ENCODE measurements around the gene ASTN2.

Gene ASTN2, protein sequence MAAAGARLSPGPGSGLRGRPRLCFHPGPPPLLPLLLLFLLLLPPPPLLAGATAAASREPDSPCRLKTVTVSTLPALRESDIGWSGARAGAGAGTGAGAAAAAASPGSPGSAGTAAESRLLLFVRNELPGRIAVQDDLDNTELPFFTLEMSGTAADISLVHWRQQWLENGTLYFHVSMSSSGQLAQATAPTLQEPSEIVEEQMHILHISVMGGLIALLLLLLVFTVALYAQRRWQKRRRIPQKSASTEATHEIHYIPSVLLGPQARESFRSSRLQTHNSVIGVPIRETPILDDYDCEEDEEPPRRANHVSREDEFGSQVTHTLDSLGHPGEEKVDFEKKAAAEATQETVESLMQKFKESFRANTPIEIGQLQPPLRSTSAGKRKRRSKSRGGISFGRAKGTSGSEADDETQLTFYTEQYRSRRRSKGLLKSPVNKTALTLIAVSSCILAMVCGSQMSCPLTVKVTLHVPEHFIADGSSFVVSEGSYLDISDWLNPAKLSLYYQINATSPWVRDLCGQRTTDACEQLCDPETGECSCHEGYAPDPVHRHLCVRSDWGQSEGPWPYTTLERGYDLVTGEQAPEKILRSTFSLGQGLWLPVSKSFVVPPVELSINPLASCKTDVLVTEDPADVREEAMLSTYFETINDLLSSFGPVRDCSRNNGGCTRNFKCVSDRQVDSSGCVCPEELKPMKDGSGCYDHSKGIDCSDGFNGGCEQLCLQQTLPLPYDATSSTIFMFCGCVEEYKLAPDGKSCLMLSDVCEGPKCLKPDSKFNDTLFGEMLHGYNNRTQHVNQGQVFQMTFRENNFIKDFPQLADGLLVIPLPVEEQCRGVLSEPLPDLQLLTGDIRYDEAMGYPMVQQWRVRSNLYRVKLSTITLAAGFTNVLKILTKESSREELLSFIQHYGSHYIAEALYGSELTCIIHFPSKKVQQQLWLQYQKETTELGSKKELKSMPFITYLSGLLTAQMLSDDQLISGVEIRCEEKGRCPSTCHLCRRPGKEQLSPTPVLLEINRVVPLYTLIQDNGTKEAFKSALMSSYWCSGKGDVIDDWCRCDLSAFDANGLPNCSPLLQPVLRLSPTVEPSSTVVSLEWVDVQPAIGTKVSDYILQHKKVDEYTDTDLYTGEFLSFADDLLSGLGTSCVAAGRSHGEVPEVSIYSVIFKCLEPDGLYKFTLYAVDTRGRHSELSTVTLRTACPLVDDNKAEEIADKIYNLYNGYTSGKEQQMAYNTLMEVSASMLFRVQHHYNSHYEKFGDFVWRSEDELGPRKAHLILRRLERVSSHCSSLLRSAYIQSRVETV (N-terminal part only)

DNA sequence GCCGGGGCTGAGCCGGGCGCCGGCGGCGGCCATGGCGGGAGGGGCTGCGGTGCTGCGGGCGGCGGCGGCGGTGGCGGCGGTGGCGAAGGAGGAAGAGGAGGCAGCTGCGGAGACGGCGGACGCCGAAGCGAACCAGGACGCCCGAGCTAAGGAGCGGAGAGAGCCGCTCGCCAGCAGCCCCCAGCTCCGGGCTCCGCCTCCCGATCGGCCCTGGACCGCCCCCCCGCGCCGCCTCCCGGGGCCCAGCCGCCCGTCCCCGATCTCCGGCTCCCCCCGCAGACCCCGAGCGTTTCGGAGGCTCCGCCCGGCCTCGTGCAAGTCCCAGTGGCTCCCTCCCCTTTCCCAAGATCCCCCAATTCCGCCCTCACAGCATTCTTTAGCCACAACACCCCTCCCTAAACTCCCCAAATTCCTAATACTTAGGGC is at the start of gene ASTN2:
TSS of gene ASTN2 (minus strand) at position 152 of the 426 bp plus-strand sequence. CDS start at position 33, 119 bp downstream.
- peaks cover 0 to 27% of the 10 kb centered on the region in 2 donors for H3K4me1 ChIP-seq (ENCODE audit: control insufficient read depth in 1 of 2, insufficient read depth in 2 of 2, low read length in 2 of 2)
- no peak within 1 kb of the TSS for H3K27ac ChIP-seq (ENCODE audit: low read length)
- H3K9me3 ChIP-seq (ENCODE audit: control insufficient read depth in 1 of 2, low read length in 2 of 2): no peaks in the 10 kb centered on the region
- H3K36me3 ChIP-seq (ENCODE audit: control insufficient read depth in 1 of 2, insufficient read depth in 2 of 2, low read length in 2 of 2): no peaks in the 10 kb centered on the region
- peaks cover 29% of the 10 kb centered on the region for H3K27me3 ChIP-seq (ENCODE audit: low read depth, low read length)
- peak within 1 kb of the TSS in 1 of 2 donors; percentile 70 for H3K4me3 ChIP-seq (ENCODE audit: low read depth in 1 of 2, low read length in 2 of 2)

DNA sequence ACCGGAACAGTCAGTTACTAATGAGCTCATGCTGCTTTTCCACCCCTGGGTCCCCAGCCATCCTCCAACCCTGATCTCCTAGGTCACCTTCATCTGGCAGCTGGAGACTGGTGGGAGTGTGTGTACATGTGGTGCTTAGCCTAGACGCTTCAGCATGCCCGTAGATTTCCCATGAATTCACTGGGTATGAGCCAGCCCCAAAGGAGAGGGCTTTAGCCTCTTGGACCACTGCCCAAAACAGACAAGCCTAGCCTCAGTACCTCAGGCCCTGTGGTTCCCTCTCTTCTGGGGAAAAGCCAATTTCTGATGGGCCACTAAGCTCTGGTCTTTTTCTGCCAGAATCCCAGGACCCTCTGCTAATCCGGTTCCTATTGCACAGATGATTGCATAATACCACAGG is 48.0 kb upstream of the ASTN2 start:
- no peak overlapping the region for H3K27ac ChIP-seq (ENCODE audit: low read length)
- H3K9me3 ChIP-seq (ENCODE audit: control insufficient read depth in 1 of 2, low read length in 2 of 2): no peaks in the 10 kb centered on the region
- no peaks in the 10 kb centered on the region for H3K27me3 ChIP-seq (ENCODE audit: low read depth, low read length)
- H3K36me3 ChIP-seq (ENCODE audit: control insufficient read depth in 1 of 2, insufficient read depth in 2 of 2, low read length in 2 of 2): no peaks in the 10 kb centered on the region
- no peak overlapping the region for H3K4me3 ChIP-seq (ENCODE audit: low read depth in 1 of 2, low read length in 2 of 2)
- no peaks in the 10 kb centered on the region for H3K4me1 ChIP-seq (ENCODE audit: control insufficient read depth in 1 of 2, insufficient read depth in 2 of 2, low read length in 2 of 2)

GRCh38 chr9:117461386-117461785 is 46.5 kb upstream of the ASTN2 start:
- no peaks in the 10 kb centered on the region for H3K36me3 ChIP-seq (ENCODE audit: control insufficient read depth in 1 of 2, insufficient read depth in 2 of 2, low read length in 2 of 2)
- no peaks in the 10 kb centered on the region for H3K27me3 ChIP-seq (ENCODE audit: low read depth, low read length)
- no peak overlapping the region for H3K4me3 ChIP-seq (ENCODE audit: low read depth in 1 of 2, low read length in 2 of 2)
- no peak overlapping the region for H3K27ac ChIP-seq (ENCODE audit: low read length)
- no peaks in the 10 kb centered on the region for H3K4me1 ChIP-seq (ENCODE audit: control insufficient read depth in 1 of 2, insufficient read depth in 2 of 2, low read length in 2 of 2)
- H3K9me3 ChIP-seq (ENCODE audit: control insufficient read depth in 1 of 2, low read length in 2 of 2): no peaks in the 10 kb centered on the region

DNA sequence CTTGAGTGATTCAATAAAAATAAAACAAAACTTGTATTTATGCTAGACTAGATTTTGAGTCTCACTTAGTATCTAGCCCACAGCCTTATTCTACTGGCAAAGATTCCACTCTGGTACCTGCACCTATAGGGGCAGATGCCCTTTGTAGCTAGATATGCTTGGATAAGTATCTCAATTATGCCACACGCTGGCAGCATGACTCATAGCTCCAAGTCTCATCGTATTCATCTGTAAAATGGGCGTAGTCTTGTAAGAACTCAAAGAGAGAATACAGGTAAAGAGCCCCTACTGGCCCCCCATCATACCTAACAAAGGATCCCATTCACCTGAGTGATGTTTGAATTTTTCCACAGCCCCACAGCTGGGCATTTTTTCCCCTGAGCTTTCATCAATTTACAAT is 45.9 kb upstream of the ASTN2 start:
- H3K4me3 ChIP-seq (ENCODE audit: low read depth in 1 of 2, low read length in 2 of 2): no peak overlapping the region
- H3K36me3 ChIP-seq (ENCODE audit: control insufficient read depth in 1 of 2, insufficient read depth in 2 of 2, low read length in 2 of 2): no peaks in the 10 kb centered on the region
- H3K27me3 ChIP-seq (ENCODE audit: low read depth, low read length): no peaks in the 10 kb centered on the region
- H3K27ac ChIP-seq (ENCODE audit: low read length): no peak overlapping the region
- H3K4me1 ChIP-seq (ENCODE audit: control insufficient read depth in 1 of 2, insufficient read depth in 2 of 2, low read length in 2 of 2): no peaks in the 10 kb centered on the region
- H3K9me3 ChIP-seq (ENCODE audit: control insufficient read depth in 1 of 2, low read length in 2 of 2): no peaks in the 10 kb centered on the region

- no peak overlapping the region for H3K4me3 ChIP-seq (ENCODE audit: low read depth in 1 of 2, low read length in 2 of 2)
- no peaks in the 10 kb centered on the region for H3K27me3 ChIP-seq (ENCODE audit: low read depth, low read length)
- H3K27ac ChIP-seq (ENCODE audit: low read length): no peak overlapping the region
- no peaks in the 10 kb centered on the region for H3K36me3 ChIP-seq (ENCODE audit: control insufficient read depth in 1 of 2, insufficient read depth in 2 of 2, low read length in 2 of 2)
- no peaks in the 10 kb centered on the region for H3K9me3 ChIP-seq (ENCODE audit: control insufficient read depth in 1 of 2, low read length in 2 of 2)
- no peaks in the 10 kb centered on the region for H3K4me1 ChIP-seq (ENCODE audit: control insufficient read depth in 1 of 2, insufficient read depth in 2 of 2, low read length in 2 of 2)
Observed at GRCh38 chr9:117459913-117460312, 45.1 kb upstream of the ASTN2 start.

- H3K4me1 ChIP-seq (ENCODE audit: control insufficient read depth in 1 of 2, insufficient read depth in 2 of 2, low read length in 2 of 2): no peaks in the 10 kb centered on the region
- H3K4me3 ChIP-seq (ENCODE audit: low read depth in 1 of 2, low read length in 2 of 2): no peak overlapping the region
- H3K9me3 ChIP-seq (ENCODE audit: control insufficient read depth in 1 of 2, low read length in 2 of 2): no peaks in the 10 kb centered on the region
- no peaks in the 10 kb centered on the region for H3K36me3 ChIP-seq (ENCODE audit: control insufficient read depth in 1 of 2, insufficient read depth in 2 of 2, low read length in 2 of 2)
- H3K27ac ChIP-seq (ENCODE audit: low read length): no peak overlapping the region
- no peaks in the 10 kb centered on the region for H3K27me3 ChIP-seq (ENCODE audit: low read depth, low read length)
Observed at GRCh38 chr9:117458066-117458465, 43.2 kb upstream of the ASTN2 start.

DNA sequence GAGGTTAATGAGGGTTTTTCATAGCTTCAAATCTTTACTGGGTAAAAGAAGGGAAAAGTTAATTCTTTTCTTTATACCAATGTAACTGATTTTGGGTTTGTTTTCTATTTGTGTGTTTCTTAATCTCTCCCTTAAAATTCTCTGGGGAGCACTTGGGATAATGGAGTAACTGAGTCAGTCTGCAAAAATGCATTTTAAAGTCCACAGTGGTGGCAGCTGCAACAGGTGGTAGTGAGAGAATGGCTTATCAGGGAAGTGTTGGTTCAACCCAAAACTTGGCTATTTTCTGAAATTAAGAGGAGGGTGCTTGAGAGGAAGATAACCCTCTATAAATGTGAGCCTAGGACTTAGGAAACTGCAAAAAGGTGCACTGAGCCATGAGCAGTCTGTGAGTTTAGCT is 39.9 kb upstream of the ASTN2 start:
- Histone ChIP-seq H3K27me3 (ENCODE audit: low read depth, low read length) (no peaks in the 10 kb centered on the region), H3K36me3 (ENCODE audit: control insufficient read depth in 1 of 2, insufficient read depth in 2 of 2, low read length in 2 of 2) (no peaks in the 10 kb centered on the region), H3K4me1 (ENCODE audit: control insufficient read depth in 1 of 2, insufficient read depth in 2 of 2, low read length in 2 of 2) (no peaks in the 10 kb centered on the region), H3K4me3 (ENCODE audit: low read depth in 1 of 2, low read length in 2 of 2) (no peak overlapping the region), H3K9me3 (ENCODE audit: control insufficient read depth in 1 of 2, low read length in 2 of 2) (no peaks in the 10 kb centered on the region), H3K27ac (ENCODE audit: low read length) (no peak overlapping the region)

DNA sequence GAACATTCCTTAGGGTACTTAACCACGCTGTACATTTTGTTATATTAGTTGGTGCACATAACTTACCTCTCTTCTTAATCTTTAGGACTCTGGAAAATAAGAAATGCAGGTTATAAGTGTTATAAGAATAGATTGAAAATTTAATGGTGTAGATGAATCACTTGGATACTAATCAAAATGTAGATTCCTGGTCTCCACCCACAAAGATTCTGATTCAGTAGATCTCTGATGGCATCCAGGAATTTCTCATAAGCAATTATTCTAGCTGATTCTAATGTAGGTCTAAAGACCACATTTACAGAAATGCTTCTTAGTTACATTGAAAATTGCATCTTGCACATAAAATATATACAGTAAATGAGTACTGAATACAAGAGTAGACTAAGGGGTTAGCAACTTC is 38.9 kb upstream of the ASTN2 start:
- no peaks in the 10 kb centered on the region for H3K9me3 ChIP-seq (ENCODE audit: control insufficient read depth in 1 of 2, low read length in 2 of 2)
- H3K27me3 ChIP-seq (ENCODE audit: low read depth, low read length): no peaks in the 10 kb centered on the region
- H3K27ac ChIP-seq (ENCODE audit: low read length): no peak overlapping the region
- no peaks in the 10 kb centered on the region for H3K4me1 ChIP-seq (ENCODE audit: control insufficient read depth in 1 of 2, insufficient read depth in 2 of 2, low read length in 2 of 2)
- H3K36me3 ChIP-seq (ENCODE audit: control insufficient read depth in 1 of 2, insufficient read depth in 2 of 2, low read length in 2 of 2): no peaks in the 10 kb centered on the region
- no peak overlapping the region for H3K4me3 ChIP-seq (ENCODE audit: low read depth in 1 of 2, low read length in 2 of 2)

DNA sequence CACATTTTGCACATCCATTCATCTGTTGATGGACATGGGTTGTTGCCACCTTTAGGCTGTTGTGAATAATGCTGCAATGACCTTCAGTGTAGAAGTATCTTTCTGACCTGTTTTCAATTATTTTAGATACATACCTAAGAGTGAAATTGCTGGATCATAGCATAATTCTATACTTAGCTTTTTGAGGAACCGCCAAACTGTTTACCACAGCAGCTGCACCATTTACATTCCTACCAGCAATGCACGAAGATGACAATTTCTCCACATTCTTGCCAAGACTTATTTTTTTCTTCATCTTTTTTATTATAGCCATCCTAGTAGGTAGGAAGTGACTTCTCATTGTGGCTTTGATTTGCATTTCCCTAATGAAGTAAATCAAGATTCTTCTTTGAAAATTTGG is 36.5 kb upstream of the ASTN2 start:
- Histone ChIP-seq H3K4me1 (ENCODE audit: control insufficient read depth in 1 of 2, insufficient read depth in 2 of 2, low read length in 2 of 2) (no peaks in the 10 kb centered on the region), H3K36me3 (ENCODE audit: control insufficient read depth in 1 of 2, insufficient read depth in 2 of 2, low read length in 2 of 2) (no peaks in the 10 kb centered on the region), H3K9me3 (ENCODE audit: control insufficient read depth in 1 of 2, low read length in 2 of 2) (no peaks in the 10 kb centered on the region), H3K4me3 (ENCODE audit: low read depth in 1 of 2, low read length in 2 of 2) (no peak overlapping the region), H3K27ac (ENCODE audit: low read length) (no peak overlapping the region), H3K27me3 (ENCODE audit: low read depth, low read length) (no peaks in the 10 kb centered on the region)

DNA sequence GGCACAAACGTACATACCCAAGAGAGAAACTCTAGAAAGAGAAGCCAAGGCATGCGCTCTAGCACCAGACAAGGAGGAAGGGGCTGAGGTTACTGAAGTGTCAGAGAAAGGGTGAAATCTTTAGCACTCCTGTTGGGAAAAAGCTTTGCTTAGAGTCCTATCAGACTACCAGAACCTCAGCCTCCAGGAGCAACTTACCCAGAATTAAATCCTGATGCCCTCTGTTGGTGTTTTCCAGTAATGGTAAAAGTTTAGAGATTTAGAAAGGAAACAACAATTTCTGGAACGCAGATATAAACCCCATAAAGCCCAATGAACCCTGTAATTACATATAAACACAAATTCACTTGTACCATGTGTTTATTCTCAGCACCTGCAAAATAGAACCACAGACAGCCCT is 33.2 kb upstream of the ASTN2 start:
- Histone ChIP-seq H3K36me3 (ENCODE audit: control insufficient read depth in 1 of 2, insufficient read depth in 2 of 2, low read length in 2 of 2) (no peaks in the 10 kb centered on the region), H3K27ac (ENCODE audit: low read length) (no peak overlapping the region), H3K9me3 (ENCODE audit: control insufficient read depth in 1 of 2, low read length in 2 of 2) (no peaks in the 10 kb centered on the region), H3K4me1 (ENCODE audit: control insufficient read depth in 1 of 2, insufficient read depth in 2 of 2, low read length in 2 of 2) (no peaks in the 10 kb centered on the region), H3K4me3 (ENCODE audit: low read depth in 1 of 2, low read length in 2 of 2) (no peak overlapping the region), H3K27me3 (ENCODE audit: low read depth, low read length) (no peaks in the 10 kb centered on the region)

GRCh38 chr9:117445631-117446030 is 30.8 kb upstream of the ASTN2 start:
- no peak overlapping the region for H3K4me3 ChIP-seq (ENCODE audit: low read depth in 1 of 2, low read length in 2 of 2)
- no peaks in the 10 kb centered on the region for H3K9me3 ChIP-seq (ENCODE audit: control insufficient read depth in 1 of 2, low read length in 2 of 2)

More at GRCh38 chr9:117445631-117446030, 30.8 kb upstream of the ASTN2 start:
- H3K4me1 ChIP-seq (ENCODE audit: control insufficient read depth in 1 of 2, insufficient read depth in 2 of 2, low read length in 2 of 2): no peaks in the 10 kb centered on the region
- H3K27me3 ChIP-seq (ENCODE audit: low read depth, low read length): no peaks in the 10 kb centered on the region
- no peak overlapping the region for H3K27ac ChIP-seq (ENCODE audit: low read length)
- H3K36me3 ChIP-seq (ENCODE audit: control insufficient read depth in 1 of 2, insufficient read depth in 2 of 2, low read length in 2 of 2): no peaks in the 10 kb centered on the region
